K562 treated with DMSO at 1 percent for 12 hours (cell line): ENCODE data around the gene SRMS. TPM values are rescaled to one million over a fixed set of nuclear protein-coding genes. Genes with fewer than 3 reads are reported as not detected.

ENCODE experiments used
- total RNA-seq: library from RNA; unstranded; fragments of 300-600 nt; gene quantifications from 2 replicates; pipeline ENCODE4 v1.2.3, GENCODE V29; 2022; ENCODE audit not compliant: insufficient read depth

Gene SRMS
- not detected in 2 replicates for total RNA-seq

GRCh38 chr20:63547725-63548480 is at the start of gene SRMS:
Gene SRMS, minus strand, starts transcription at chr20:63547749. Its CDS starts 286 bp downstream, at chr20:63547463.

GRCh38 chr20:63574156-63574828 is 26.7 kb upstream of the SRMS start, which contains the start of gene HELZ2:
Gene HELZ2, minus strand, starts transcription at chr20:63574239. Its CDS starts 1,854 bp downstream, at chr20:63572385.

GRCh38 chr20:63553933-63554290 is 6.4 kb upstream of the SRMS start, which contains the start of gene FNDC11:
Gene FNDC11, plus strand, starts transcription at chr20:63554159. Its CDS starts 1,505 bp downstream, at chr20:63555664.

GRCh38 chr20:63536997-63537524 is 10.5 kb downstream of the SRMS start, which contains the start of gene PTK6:
Gene PTK6, minus strand, starts transcription at chr20:63537376. Its CDS starts 62 bp downstream, at chr20:63537314.

GRCh38 chr20:63520504-63520933 is 27.0 kb downstream of the SRMS start, which contains the start of gene PPDPF:
Gene PPDPF, plus strand, starts transcription at chr20:63520765. Its CDS starts 544 bp downstream, at chr20:63521309.

GRCh38 chr20:63498960-63499337 is 48.6 kb downstream of the SRMS start, which contains the start of gene EEF1A2:
Gene EEF1A2, minus strand, starts transcription at chr20:63499083. Its CDS starts 1,320 bp downstream, at chr20:63497763.

Other genes starting within 250 kb of the SRMS start
- not detected in 2 replicates for gene CHRNA4, start 186.4 kb downstream of the SRMS start, total RNA-seq
- not detected in 2 replicates for gene KCNQ2, start 75.1 kb downstream of the SRMS start, total RNA-seq
- 52.9 and 73.8 TPM in 2 replicates for gene EEF1A2, start 48.7 kb downstream of the SRMS start, total RNA-seq
- 155 and 180 TPM in 2 replicates for gene PPDPF, start 27.0 kb downstream of the SRMS start, total RNA-seq
- gene PTK6, start 10.4 kb downstream of the SRMS start, total RNA-seq = not detected in 2 replicates
- 0.52 TPM in 1 of 2 replicates, not detected in the other for gene FNDC11, start 6.4 kb upstream of the SRMS start, total RNA-seq
- 14.7 and 45.5 TPM in 2 replicates for gene HELZ2, start 26.5 kb upstream of the SRMS start, total RNA-seq
- 5.8 and 9.2 TPM in 2 replicates for gene GMEB2, start 79.4 kb upstream of the SRMS start, total RNA-seq
- gene STMN3, start 105.7 kb upstream of the SRMS start, total RNA-seq = 9.1 and 10.9 TPM in 2 replicates
- gene RTEL1, start 110.6 kb upstream of the SRMS start, total RNA-seq = 6.1 and 8.8 TPM in 2 replicates
- 2.3 and 2.9 TPM in 2 replicates for gene TNFRSF6B, start 148.9 kb upstream of the SRMS start, total RNA-seq
- gene ARFRP1, start 160.2 kb upstream of the SRMS start, total RNA-seq = 28.6 and 32.5 TPM in 2 replicates
- gene ZGPAT, start 160.3 kb upstream of the SRMS start, total RNA-seq = 10.2 and 14.4 TPM in 2 replicates
- 14.9 and 18.6 TPM in 2 replicates for gene LIME1, start 188.9 kb upstream of the SRMS start, total RNA-seq
- 43.8 and 55.1 TPM in 2 replicates for gene SLC2A4RG, start 192.0 kb upstream of the SRMS start, total RNA-seq